ENCODE measurements around the gene RPL15.

Gene RPL15

GRCh38 chr3:23934253-23934652, 17.3 kb downstream of the RPL15 start:
- DNase-seq: no peak

GRCh38 chr3:23937296-23937695, 20.4 kb downstream of the RPL15 start:
- no peak for DNase-seq

DNA sequence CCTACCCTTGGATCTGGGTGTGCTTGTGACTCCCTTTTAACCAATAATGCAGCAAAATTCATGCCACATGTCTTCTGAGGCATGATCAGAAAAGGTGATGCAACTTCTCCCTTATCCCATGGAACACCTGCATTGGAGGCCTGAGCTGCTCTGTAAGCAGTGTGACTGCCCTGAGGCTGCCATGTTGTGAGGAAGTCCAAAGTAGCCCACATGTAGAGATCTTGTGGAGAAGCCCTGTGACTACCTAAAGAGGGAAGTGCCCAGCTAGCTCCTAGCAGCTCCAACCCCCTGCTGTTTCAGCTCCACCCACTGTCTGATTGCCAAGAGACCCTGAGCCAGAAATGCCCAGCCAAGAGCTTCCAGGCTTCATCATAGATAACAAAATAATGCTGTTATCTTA, 21.8 kb downstream of the RPL15 start:
- no peak for DNase-seq

- no peak for DNase-seq
Observed at GRCh38 chr3:23940775-23941174, 23.8 kb downstream of the RPL15 start.

DNA sequence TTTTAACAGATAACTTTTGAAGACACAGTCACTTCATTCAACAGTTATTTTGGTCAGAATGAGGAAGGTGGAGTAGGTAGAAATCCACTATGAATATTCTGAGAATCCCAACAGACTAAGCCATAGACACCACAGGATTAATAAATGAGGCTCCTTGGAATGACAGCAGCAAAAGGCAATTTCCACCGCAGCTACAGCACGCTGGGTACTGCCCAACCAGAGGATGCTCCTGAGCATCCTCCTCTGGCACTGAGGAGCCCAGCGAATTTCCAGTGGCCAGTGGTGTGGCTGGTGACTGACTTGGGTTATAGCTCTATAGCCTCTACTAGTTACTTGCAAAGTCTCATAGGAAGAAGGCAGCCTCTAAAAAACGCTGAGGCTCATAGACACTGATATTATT, 24.5 kb downstream of the RPL15 start:
- no peak for DNase-seq

DNA sequence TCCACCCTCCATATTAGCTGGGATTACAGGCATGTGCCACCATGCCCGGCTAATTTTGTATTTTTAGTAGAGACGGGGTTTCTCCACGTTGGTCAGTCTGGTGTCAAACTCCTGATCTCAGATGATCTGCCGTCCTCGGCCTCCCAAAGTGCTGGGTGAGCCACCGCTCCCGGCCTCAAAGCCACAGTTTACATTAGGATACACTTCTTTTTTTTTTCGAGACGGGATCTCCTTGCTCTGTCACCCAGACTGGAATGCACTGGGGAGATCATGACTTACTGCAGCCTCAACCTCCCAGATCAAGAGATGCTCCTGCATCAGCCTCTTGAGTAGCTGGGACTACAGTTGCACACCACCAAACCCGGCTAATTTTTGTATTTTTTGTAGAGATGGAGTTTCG, 25.6 kb downstream of the RPL15 start:
- no peak for DNase-seq

DNA sequence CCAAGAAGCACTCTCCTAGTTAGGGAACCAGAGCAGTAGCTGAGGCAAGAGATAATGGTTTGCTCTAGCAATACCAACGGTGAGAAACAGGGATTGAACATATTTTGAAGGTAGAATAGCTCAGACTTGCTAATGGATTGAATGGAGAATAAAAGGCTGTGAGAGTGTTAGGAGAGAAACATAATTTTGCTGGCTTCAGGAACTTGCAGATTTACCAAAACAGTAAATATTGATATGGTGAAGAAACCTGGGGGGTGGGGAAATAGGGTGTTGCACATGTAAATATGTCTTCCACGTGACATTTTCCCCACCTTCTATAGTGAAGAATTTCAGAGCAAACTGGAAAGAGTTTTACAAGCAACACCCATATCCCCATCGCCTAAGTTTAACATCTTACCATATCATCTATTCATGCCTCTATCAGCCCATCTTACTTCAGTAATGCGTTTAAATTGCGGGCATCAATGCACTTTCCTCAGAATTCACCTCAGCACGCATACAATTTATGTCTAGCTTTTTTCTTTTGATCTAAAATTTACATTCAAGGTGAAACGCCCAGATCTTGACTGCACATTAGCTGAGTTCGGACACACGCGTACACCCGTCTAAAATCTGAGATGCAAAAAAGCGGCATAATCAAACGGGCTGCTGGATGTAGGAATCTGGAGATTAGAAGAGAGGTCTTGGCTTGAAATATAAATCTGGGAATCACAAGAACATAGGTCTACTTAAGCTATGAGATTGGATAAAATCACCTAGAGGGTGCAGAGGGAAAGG, 27.3 kb downstream of the RPL15 start:
- DNase-seq: no peak

DNA sequence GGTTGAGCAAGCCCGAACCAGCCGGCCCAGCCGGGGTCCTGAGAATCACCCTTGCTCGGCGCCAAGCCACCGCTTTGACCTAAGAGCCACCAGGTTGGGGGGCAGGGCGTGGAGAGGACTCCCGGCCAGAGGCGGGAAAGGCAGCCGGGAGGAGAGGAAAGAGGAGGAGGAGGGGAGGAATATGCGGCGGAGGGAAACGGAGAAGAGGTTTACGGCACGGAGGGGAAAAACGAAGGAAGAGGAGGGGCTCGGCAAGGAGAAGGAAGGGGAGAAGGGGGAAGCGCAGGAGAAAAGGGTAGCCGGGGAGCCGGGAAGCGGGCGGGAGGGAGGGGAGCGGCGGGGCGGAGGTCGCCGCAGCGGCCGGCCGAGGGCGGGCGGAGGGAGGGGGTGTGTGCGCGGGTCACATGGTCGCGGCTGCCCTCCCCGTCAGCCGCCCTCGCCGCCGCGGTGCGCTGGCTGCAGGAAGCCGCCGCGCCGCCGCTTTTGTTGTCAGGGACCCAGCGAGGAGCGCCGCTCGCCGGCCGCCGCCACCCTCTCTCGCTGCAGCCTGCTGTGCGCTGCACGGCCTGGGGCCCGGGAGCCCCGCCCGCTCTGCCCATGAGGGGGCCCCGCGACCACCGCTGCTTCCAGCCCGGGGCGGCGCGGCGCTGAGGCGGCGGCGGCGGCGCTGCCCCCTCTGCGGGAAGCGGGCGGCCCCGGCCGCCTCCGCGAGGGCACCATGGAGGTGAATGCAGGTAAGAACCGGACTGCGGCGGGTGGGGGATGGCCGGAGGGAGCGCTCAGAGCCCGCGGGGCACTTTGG, 28.1 kb downstream of the RPL15 start, which contains the start of gene NR1D2:
Gene NR1D2 (plus strand): TSS at position 426 of the 802 bp plus-strand sequence. CDS start 293 bp downstream, at position 719.
- DNase-seq: peak; percentile 83

DNA sequence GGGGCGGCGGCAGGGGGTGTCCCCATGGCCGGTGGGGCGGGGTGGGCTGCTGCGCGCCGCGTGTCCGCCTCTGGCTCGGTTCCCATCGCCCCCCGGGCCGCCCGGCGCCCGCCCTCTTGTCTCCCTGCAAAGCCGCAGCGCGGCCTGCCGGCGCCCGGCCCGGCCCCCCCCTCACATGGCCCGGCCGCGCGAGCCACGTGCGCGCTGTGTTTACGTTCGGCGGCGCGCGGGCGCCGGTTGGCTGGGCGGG, 28.7 kb downstream of the RPL15 start:
- no peak for DNase-seq

GRCh38 chr3:23945913-23946687, 29.2 kb downstream of the RPL15 start:
- DNase-seq: peak; percentile 97

DNA sequence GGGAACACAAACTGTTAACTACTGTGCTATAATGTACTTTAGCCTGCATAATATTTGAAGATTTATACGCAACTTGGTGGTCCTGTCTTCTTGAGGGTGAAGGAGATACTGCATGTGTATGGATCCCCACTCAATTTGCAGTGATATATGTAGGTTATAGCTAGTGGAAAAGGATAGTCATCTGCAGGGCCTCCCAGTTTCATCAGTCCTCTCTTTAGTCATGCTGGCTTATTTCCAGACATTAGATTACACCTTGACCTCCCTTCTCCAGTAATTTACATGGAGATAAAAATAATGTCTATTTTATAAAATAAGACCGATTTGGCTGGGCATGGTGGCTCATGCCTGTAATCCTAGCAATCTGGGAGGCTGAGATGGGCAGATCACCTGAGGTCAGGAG, 31.8 kb downstream of the RPL15 start:
- no peak for DNase-seq

DNA sequence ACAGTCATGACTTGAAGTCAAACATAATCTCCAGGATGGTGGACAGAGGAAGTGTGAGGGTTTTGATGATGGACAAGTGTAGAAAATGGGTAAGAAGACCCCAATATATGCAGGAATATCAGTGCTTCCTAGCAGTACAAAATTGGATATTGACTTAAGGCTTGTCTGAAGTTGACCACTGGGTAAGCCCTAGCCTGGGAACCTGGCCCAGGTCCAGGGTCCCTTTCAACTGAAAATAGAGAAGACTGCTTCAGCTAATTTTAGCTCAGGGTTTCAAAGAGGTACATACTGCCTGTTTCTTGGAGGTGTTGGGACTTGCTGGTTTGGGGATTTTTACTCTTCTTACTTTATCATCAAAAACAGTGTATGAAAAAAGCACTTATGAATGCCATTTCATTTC, 32.9 kb downstream of the RPL15 start:
- no peak for DNase-seq

- DNase-seq: no peak
Observed at GRCh38 chr3:23950293-23950692, 33.4 kb downstream of the RPL15 start.

- DNase-seq: no peak
Observed at GRCh38 chr3:23952646-23953045, 35.7 kb downstream of the RPL15 start.

DNA sequence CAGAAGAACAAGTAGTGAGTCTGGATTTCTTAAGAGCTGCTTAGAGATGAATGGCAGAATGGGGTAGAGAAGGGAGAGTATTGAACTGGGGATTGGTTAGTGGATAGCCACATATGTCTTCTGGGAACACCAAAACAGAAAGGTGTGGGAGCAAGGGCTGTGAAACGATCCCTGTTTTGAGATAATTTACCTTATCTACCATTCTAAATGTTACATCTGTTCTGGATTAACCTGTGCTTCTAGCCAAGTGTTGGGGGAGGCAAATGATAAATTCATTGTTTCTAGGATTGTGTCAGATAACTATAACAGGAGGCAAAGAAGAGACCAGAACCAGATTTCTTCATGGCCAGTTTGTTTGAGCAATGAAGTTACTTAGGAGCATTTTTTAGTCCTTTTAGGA, 36.6 kb downstream of the RPL15 start:
- no peak for DNase-seq

DNA sequence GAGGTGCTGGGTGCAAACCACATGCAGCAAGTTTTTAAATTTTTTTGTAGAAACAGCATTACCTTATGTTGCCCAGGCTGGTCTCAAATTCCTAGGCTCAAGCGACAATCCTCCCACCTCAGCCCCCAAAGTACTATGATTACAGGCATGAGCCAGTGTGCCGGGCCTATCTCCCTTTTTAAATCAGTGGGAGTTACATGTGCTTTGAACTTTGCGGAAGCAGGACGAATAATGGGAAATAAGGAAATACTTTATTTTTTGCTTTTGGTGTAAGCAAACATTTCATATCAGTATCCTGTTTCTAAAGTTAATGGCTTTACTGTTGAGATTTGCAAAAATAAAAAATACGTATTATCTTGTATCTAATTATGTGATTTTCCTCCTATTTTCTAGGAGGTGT, 37.2 kb downstream of the RPL15 start:
- DNase-seq: no peak

GRCh38 chr3:23956701-23957100, 39.8 kb downstream of the RPL15 start:
- DNase-seq: no peak

DNA sequence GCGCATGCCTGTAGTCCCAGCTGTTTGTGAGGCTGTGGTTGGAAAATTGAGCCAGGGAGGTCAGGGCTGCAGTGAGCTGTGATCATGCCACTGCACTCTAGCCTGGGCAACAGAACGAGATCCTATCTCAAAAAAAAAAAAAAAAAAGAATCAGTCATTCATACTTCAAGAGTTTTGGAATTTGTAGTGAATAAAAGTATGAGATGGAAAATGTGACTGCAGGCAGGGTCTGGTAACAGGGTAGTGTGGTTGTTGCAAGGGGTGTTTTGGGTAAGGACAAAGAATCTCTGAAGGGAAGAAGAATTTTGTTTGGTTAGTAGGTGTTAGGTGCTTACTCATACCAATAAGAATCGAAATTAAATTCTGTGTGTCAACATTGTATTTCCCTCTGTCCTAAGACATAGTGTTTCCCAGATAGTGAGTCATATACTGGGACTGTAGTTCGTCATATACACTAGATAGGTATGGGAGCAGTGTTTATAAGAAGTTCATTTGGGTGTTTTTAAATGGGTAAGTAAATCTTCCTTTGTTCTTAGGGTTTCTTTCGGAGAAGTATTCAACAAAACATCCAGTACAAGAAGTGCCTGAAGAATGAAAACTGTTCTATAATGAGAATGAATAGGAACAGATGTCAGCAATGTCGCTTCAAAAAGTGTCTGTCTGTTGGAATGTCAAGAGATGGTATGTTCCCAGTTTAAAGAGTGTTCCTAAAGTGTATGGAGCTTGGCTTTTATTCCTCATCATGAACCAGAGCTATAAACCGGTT, 42.4 kb downstream of the RPL15 start:
- DNase-seq: peak; percentile 24

GRCh38 chr3:23960649-23961048, 43.7 kb downstream of the RPL15 start:
- no peak for DNase-seq

DNA sequence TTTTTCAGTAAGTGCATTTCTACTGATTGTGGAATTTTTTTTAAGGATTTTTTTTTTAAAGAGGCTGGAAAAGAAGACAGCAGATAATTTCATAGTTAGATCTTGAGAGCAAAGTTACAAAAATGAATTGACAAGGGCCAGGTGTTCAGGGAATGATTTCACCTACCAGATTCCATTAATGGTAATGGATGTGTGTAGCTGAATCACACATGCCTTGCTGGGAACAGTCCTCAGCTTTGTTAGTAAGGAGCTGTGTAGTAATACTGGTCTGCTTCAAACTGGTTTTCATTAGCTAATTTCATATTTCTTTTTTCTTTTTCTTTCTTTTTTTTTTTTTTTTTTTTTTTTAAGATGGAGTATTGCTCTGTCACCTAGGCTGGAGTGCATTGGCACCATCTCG, 44.1 kb downstream of the RPL15 start:
- DNase-seq: no peak

DNA sequence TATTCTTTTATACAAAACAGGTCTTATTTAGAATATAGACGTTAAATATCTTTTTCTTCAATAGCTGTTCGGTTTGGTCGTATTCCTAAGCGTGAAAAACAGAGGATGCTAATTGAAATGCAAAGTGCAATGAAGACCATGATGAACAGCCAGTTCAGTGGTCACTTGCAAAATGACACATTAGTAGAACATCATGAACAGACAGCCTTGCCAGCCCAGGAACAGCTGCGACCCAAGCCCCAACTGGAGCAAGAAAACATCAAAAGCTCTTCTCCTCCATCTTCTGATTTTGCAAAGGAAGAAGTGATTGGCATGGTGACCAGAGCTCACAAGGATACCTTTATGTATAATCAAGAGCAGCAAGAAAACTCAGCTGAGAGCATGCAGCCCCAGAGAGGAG, 45.0 kb downstream of the RPL15 start:
- no peak for DNase-seq

GRCh38 chr3:23964537-23965235, 47.8 kb downstream of the RPL15 start:
- no peak for DNase-seq
